Measurements from ENCODE around the gene ROBO1. TPM values are rescaled to one million over a fixed set of nuclear protein-coding genes. Genes with fewer than 3 reads are reported as not detected.
A peak's percentile ranks its signal among the peaks of the same experiment; 100 is the strongest.

The ROBO1 gene
- total RNA-seq, 1 donor from 2014 or later, result 71.7 TPM

GRCh38 chr3:78969483-78969882 lies 798.3 kb downstream of the ROBO1 start:
- no peak overlapping the region for H3K4me3 ChIP-seq (ENCODE audit: insufficient read depth, low read depth, low read length)
- no peak overlapping the region for H3K27ac Mint-ChIP-seq (ENCODE audit: unreplicated experiment)
- no peak overlapping the region for H2AFZ ChIP-seq (ENCODE audit: low read depth, low read length)
- H3K4me3 Mint-ChIP-seq (ENCODE audit: unreplicated experiment), result no peak overlapping the region
- H3K4me2 ChIP-seq (ENCODE audit: low read length), result no peak overlapping the region
- FAIRE-seq (peak; percentile 88), DNase-seq (ENCODE audit: low read depth) (peak; percentile 80)
- H3K9me3 Mint-ChIP-seq (ENCODE audit: unreplicated experiment), result no peaks in the 10 kb centered on the region
- H3K4me1 ChIP-seq (ENCODE audit: insufficient read depth, low read length), result peaks cover 7% of the 10 kb centered on the region
- H3K36me3 Mint-ChIP-seq (ENCODE audit: low read depth, unreplicated experiment), result peaks cover 3% of the 10 kb centered on the region
- peaks cover 18% of the 10 kb centered on the region for H3K4me1 Mint-ChIP-seq (ENCODE audit: low read depth, unreplicated experiment)
- H3K9ac ChIP-seq (ENCODE audit: low read length), result no peak overlapping the region
- TF ChIP-seq EZH2 (IDR thresholded peaks at IDR 0.05; ENCODE audit: insufficient read depth, low read length), result no peak
- no peak for TF ChIP-seq CTCF (IDR thresholded peaks at IDR 0.05; ENCODE audit: insufficient read depth, low read depth, low read length)
- H3K36me3 ChIP-seq (ENCODE audit: insufficient read depth, low read length), result no peaks in the 10 kb centered on the region
- H3K79me2 ChIP-seq (ENCODE audit: insufficient read depth, low read length), result peaks cover 6% of the 10 kb centered on the region
- H3K27ac ChIP-seq (ENCODE audit: low read depth, low read length), result no peak overlapping the region
- H3K27me3 ChIP-seq (ENCODE audit: insufficient read depth, low read length), result no peaks in the 10 kb centered on the region
- H3K27me3 Mint-ChIP-seq (ENCODE audit: low read depth, unreplicated experiment), result no peaks in the 10 kb centered on the region
- H4K20me1 ChIP-seq (ENCODE audit: insufficient read depth, low read length), result no peaks in the 10 kb centered on the region
- no peaks in the 10 kb centered on the region for H3K9me3 ChIP-seq (ENCODE audit: insufficient read depth, low read depth, low read length)

GRCh38 chr3:78967061-78967460 lies 800.7 kb downstream of the ROBO1 start:
- Histone ChIP-seq H3K4me3 (ENCODE audit: insufficient read depth, low read depth, low read length) (no peak overlapping the region), H3K9ac (ENCODE audit: low read length) (no peak overlapping the region), H3K27ac (ENCODE audit: low read depth, low read length) (no peak overlapping the region), H2AFZ (ENCODE audit: low read depth, low read length) (no peak overlapping the region), H4K20me1 (ENCODE audit: insufficient read depth, low read length) (no peaks in the 10 kb centered on the region), H3K27me3 (ENCODE audit: insufficient read depth, low read length) (no peaks in the 10 kb centered on the region), H3K79me2 (ENCODE audit: insufficient read depth, low read length) (no peaks in the 10 kb centered on the region), H3K4me2 (ENCODE audit: low read length) (no peak overlapping the region), H3K36me3 (ENCODE audit: insufficient read depth, low read length) (no peaks in the 10 kb centered on the region), H3K9me3 (ENCODE audit: insufficient read depth, low read depth, low read length) (no peaks in the 10 kb centered on the region), H3K4me1 (ENCODE audit: insufficient read depth, low read length) (no peaks in the 10 kb centered on the region)
- no peak for TF ChIP-seq EZH2 (IDR thresholded peaks at IDR 0.05; ENCODE audit: insufficient read depth, low read length)
- TF ChIP-seq CTCF (IDR thresholded peaks at IDR 0.05; ENCODE audit: insufficient read depth, low read depth, low read length), result no peak
- DNase-seq (ENCODE audit: low read depth), result no peak
- Mint-ChIP-seq H3K36me3 (ENCODE audit: low read depth, unreplicated experiment) (peaks cover 8% of the 10 kb centered on the region), H3K9me3 (ENCODE audit: unreplicated experiment) (peaks cover 3% of the 10 kb centered on the region), H3K4me3 (ENCODE audit: unreplicated experiment) (no peak overlapping the region), H3K27ac (ENCODE audit: unreplicated experiment) (no peak overlapping the region), H3K4me1 (ENCODE audit: low read depth, unreplicated experiment) (peaks cover 5% of the 10 kb centered on the region), H3K27me3 (ENCODE audit: low read depth, unreplicated experiment) (no peaks in the 10 kb centered on the region)
- no peak for FAIRE-seq

GRCh38 chr3:78963771-78964170 lies 804.0 kb downstream of the ROBO1 start:
- no peak overlapping the region for H2AFZ ChIP-seq (ENCODE audit: low read depth, low read length)
- Mint-ChIP-seq H3K4me3 (ENCODE audit: unreplicated experiment) (no peak overlapping the region), H3K9me3 (ENCODE audit: unreplicated experiment) (peaks cover 5% of the 10 kb centered on the region), H3K27me3 (ENCODE audit: low read depth, unreplicated experiment) (no peaks in the 10 kb centered on the region), H3K4me1 (ENCODE audit: low read depth, unreplicated experiment) (peaks cover 5% of the 10 kb centered on the region), H3K27ac (ENCODE audit: unreplicated experiment) (no peak overlapping the region), H3K36me3 (ENCODE audit: low read depth, unreplicated experiment) (peaks cover 6% of the 10 kb centered on the region)
- no peak for TF ChIP-seq EZH2 (IDR thresholded peaks at IDR 0.05; ENCODE audit: insufficient read depth, low read length)
- TF ChIP-seq CTCF (IDR thresholded peaks at IDR 0.05; ENCODE audit: insufficient read depth, low read depth, low read length), result no peak
- no peak for DNase-seq (ENCODE audit: low read depth)
- no peak overlapping the region for H3K4me3 ChIP-seq (ENCODE audit: insufficient read depth, low read depth, low read length)
- no peaks in the 10 kb centered on the region for H3K79me2 ChIP-seq (ENCODE audit: insufficient read depth, low read length)
- no peak overlapping the region for H3K4me2 ChIP-seq (ENCODE audit: low read length)
- H3K9ac ChIP-seq (ENCODE audit: low read length), result no peak overlapping the region
- peak; percentile 26 for FAIRE-seq
- no peaks in the 10 kb centered on the region for H4K20me1 ChIP-seq (ENCODE audit: insufficient read depth, low read length)
- no peaks in the 10 kb centered on the region for H3K9me3 ChIP-seq (ENCODE audit: insufficient read depth, low read depth, low read length)
- H3K27ac ChIP-seq (ENCODE audit: low read depth, low read length), result no peak overlapping the region
- no peaks in the 10 kb centered on the region for H3K4me1 ChIP-seq (ENCODE audit: insufficient read depth, low read length)
- H3K27me3 ChIP-seq (ENCODE audit: insufficient read depth, low read length), result no peaks in the 10 kb centered on the region
- no peaks in the 10 kb centered on the region for H3K36me3 ChIP-seq (ENCODE audit: insufficient read depth, low read length)
